Measurements from ENCODE around the gene FGL2.
"Not testable (repeated sequence)": the region's sequence is repeated elsewhere in the genome, so short reads cannot be mapped to it uniquely, and the experiment has no call there.

The FGL2 gene

DNA sequence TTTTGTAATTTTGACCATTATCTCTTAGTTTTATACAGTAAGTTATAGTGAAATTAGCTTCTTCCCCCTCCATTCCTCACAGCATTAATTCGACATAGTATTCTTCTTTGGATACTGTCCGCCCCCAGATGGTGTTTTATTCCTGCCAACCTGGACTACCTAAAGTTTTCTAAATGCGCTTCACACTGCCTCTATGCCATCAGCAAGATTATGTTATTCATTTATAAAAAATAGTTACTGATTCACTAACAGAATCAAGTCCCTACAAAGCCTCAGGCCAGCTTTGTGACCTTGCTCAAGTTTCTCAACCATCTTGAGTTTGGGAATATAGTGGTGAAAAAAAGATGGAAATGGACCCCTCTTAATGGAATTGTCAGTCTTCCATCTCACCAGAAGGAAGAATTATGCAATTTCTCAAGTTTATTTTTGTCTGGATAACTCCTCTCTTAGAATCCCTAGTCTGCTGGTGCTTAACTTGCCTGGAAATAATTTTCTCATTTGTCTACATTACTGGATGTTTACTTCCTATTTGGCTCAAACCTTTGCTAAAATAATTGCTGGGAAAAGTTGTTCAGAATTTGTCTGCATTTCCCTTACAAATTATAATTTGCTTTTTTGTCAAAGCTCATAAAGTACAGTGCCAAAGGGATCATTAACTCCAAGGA, 16.7 kb upstream of the FGL2 start:
- DNase-seq (ENCODE audit: low spot score) = no peak

DNA sequence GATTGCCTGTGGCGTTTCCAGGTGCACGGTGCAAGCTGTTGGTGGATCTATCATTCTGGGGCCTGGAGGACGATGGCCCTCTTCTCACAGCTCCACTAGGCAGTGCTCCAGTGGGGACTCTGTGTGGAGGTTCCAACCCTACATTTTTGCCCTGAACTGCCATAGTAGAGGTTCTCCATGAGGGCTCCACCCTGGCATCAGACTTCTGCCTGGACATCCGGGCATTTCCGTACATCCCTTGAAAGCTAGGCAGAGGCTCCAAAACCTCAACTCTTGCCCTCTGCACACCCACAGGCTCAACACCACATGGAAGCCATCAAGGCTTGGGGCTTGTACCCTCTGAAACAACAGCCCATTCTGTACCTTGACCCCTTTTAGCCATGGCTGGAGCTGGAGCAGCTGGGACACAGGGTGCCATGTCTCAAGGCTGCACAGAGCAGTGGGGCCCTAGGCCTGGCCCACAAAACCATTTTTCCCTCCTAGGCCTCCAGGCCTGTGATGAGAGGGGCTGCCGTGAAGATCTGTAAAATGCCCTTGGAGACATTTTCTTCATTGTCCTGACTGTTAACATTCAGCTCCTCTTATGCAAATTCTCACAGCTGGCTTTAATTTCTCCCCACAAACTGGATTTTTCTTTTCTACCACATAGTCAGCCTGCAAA, 10.0 kb upstream of the FGL2 start:
- no peak for DNase-seq (ENCODE audit: low spot score)

DNA sequence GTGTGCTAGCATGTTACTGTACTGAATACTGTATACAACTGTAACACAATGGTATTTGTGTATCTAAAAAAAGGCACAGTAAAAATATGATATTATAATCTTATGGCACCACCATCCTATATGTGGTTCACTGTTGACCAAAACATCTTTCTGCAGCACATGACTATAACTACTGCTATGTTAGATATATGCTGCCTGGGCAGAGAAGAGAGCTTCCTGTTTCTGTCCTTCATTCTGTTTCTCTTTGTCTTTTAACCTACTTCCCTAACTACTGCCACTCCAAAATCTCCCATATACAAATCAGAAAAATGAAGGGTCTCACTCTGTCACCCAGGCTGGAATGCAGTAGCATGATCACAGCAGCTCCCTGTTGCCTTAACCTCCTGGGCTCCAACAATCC, 8.8 kb upstream of the FGL2 start:
- DNase-seq (ENCODE audit: low spot score) = no peak

DNA sequence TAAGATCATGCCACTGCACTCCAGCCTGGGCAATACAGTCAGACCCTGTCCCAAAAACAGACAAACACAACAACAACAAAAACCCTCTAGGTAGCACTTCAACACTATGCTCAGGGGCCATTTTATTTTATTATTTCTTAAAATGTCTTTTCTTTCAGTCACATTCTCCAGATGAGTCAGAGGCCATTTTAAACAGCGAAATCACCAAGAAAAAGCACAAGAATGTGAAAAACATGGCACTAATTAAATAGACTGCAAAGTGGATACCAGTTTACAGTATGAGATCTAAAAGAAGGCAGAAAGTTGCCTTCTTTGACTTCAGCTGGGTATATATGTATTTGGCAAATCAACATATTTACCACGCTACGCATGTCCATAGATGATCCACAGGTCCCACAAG, 6.1 kb upstream of the FGL2 start:
- DNase-seq (ENCODE audit: low spot score) = no peak

DNA sequence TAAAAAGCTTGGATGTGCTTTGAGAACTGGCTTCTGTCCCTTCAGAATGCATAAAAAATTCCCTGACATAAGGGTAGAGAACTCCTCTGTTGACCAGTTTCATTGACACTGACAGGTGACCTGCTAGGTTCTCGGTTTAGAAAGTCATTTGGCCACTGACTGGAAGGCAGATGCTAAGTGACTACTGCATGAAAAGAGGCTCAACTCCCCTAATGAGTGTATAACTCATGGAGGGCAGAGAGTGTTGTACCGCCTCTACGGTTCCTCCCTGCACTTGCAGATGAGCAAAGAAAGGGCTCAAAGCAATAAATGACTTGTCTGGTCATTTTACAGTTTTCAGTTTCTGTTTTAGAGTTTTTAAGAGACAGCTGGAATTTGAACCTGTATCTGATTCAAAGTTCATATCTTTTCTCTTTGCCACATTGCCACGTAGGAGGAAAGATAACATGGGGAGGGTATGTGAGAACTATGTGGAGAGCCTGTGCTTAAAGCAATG, 2.9 kb upstream of the FGL2 start:
- no peak for DNase-seq (ENCODE audit: low spot score)

DNA sequence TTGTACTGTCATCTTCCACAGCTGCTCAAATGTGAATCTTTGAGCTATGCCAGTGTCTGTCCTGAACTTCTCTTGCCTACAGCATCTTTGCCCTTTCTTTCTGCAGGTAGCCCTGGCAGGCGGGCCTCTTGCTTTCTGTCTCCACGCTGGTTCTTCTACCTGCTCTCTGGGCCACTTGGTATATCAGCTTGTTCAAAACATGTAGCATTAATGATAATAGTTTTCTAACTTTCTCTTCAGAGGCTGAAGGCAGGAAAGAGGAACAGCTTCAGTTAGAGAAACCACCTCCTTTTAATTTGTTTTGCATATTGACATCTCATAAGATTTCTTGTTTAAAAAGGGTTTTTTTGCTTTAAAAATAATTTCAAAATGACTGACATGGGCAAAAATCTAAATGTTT, 923 bp upstream of the FGL2 start:
- DNase-seq (ENCODE audit: low spot score) = no peak

DNA sequence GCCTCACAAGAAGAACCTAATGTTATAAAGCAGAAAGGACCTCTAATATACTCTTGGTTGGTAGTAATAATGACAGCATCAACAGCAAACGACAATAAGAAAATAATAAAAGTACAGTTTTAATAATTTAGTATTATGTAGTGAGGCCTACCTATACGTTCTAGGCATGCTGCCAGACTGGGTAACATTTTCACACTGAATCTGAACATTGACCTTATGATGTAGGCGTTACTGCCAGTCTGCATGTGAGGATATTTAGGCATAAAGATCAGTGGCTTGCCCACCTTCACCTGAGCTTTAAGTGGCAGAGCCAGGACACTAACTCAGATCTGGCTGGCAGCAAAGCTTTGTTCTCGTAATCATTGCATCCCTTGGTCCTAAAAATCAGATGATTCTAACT, 2.5 kb downstream of the FGL2 start:
- no peak for DNase-seq (ENCODE audit: low spot score)

DNA sequence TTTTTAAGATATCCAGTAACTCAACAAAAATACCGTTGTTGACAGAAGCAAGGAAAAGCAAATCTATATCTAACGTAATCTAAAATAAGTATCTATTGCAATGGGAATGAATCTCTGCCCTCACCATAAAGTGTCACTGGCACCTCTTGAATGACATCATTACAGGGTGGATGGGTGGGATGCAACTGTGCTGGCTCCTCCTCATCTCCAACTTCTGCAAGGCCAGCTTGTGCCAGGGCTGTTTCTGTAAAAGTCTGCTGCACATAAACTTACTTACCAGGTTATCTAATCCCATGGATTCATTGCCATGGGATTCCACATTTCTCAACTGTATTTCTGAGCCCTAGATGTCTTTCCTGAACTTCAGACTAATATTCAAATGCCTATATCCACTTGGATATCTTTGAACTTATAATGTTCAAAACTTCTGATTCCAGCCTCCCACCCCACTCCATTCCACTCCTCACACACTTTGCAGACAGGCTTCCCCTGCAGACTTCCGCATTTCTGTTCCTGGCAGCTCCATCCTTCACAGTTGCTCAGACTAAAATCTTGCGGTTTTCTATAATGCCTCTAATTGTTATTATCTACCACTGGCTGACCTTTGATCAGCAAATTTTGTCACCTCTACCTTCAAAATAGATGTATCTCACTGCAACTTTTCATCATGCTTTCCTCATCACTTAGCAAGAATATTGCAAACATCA, 10.7 kb downstream of the FGL2 start:
- no peak for DNase-seq (ENCODE audit: low spot score)

DNA sequence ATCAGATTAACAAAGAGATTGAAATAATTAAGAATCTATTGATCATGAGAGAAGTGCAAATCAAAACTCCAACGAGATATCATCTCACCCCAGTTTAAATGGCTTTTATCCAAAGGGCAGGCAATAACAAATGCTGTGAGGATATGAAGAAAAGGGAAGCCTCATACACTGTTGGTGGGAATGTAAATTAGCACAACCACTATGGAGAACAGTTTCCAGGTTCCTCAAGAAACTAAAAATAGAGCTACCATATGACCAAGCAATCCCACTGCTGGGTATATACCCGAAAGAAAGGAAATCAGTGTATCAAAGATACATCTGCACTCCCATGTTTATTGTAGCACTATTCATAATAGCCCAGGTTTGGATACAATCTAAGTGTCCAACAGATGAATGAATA, 13.8 kb downstream of the FGL2 start:
- DNase-seq (ENCODE audit: low spot score) = no peak

DNA sequence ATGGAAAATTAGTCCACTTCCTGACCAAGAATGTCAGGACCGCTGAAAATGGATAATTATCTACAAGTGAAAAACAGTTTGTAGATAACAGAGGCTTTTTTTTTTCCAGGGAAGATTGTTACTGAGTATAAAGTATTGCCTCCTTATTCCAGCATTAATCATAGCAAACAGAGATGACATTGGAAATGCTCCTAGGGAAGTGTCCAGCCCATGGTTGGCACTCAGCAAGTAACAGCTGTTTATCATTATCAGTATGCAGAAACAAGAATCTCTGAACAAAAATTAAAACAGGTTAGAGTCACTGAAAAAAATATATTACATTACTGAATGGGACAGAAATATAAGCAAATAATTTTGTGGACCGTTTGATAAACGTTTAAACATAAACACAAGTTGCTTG, 14.6 kb downstream of the FGL2 start:
- DNase-seq (ENCODE audit: low spot score) = no peak

DNA sequence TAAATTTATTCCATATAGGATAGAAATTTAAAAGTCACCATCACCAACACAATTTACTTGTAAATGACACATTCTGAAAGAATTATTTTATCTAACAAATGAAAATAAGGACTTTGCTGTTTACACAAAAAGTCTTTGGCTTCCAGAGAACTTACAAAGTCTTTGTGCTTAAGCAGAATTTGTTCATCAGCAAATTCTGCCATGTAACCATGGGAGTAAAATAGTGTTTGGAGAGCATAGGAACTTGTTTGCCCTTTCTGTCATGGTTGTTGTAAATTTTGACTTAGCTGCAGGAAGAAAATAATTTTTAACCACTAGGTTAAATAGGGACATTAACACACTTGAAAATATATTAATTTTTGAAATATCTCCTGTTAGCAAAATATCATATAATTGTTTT, 15.2 kb downstream of the FGL2 start:
- DNase-seq (ENCODE audit: low spot score) = no peak

DNA sequence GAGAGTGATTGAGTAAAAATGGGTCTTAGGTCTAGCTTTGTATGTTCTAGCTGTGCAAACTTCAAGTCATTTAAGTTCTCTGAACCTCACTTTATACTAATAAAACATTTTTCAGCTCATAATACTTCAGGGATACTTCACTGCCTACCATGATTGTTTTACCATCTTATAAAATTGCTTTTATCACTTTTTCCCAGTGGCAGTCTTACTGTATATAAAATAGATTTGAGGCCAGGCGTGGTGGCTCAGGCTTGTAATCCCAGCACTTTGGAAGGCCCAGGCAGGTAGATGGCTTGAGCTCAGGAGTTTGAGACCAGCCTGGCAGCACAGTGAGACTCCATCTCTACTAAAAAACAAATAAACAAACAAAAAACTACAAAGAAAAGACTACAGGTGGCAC, 17.4 kb downstream of the FGL2 start:
- DNase-seq (ENCODE audit: low spot score) = no peak

DNA sequence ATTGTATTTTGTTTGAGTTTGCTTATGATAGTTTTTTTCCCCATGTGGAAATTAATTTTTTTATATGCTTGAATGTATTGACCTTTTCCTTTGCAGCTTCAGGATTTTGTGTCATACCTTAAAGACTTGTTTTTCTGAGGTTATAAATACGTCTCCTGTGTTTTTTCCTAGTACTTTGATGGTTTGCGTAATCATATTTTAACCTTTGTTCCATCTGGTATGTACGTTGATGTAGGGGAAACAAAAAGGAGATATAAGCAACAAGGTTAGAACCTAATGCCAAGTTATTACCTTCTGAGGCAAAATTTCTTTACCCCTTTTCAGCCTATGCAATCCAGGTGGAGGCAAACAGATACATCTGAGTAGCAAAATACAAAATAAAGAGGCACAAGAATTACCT, 17.9 kb downstream of the FGL2 start:
- no peak for DNase-seq (ENCODE audit: low spot score)

DNA sequence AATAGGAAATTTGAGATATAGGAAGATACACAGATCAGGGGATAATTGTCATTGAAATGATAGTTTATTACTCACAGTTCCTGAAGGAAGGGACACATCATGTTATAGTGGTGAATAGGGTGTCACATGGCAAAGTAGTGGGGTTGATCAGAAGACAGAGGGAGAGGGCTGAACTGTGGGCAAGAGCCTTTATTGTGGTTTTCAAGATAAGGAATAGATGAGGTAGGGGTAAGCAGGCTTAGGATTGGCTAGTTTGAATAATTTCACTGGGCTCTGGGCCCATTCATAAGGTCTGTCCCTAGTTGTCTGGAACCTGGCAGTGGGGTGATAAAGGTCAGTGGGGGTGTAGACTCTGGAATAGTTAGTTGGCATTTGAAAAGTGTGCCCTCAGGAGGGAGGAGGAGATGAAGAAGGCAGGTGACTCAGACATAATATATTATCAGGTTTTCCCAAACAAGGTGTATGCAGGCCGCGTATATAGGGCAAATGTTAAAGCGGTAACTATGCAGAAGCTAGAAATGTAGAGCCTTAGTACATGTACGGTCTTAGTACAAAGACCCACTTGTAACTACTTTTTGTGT, 18.5 kb downstream of the FGL2 start:
- DNase-seq (ENCODE audit: low spot score) = no peak

DNA sequence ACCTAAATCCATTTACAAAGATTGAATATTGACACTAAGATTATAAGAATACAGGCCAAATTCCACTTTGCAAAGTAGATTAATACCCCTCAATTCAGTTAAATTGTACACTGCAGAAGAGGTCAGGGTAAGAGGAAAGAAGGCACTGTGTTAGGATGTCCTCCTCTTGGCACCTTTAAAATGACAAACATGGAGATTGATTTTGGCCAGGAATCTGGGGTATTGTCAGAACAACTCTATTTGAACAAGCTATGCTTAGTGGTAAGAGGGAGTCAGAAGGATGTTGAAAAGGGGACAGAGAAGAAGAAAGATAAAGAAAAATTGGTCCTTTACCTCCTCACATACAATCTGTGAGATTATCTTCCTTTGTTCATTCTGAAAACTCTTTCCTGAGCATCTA, 21.6 kb downstream of the FGL2 start:
- DNase-seq (ENCODE audit: low spot score) = not testable (repeated sequence)

DNA sequence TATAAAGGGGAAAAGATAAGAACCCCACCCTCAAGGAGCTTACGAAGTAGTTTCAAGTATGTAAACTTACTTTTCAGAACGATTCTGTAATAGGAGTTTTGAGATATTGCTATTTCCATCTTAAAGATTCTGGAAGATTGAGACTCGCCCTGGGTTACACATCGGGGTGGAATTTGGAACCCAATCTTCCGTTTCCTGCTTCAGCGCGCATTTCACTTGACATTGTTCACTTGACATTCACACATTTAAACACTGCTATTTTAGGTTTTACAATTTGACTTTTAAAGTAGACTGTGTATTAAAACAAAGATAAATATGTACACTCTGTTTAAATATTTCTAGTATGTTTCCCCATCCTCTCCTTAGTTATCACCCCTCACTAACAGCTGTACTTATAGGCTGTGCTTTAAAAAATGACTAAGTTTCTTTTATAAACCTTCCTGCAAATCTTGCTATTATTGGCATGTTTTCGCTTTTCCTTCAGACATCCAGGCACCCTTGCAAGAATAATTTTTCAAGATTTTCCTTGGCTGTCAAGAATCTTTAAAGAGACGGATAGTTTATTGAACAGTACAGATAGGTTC, 22.2 kb downstream of the FGL2 start:
- DNase-seq (ENCODE audit: low spot score) = not testable (repeated sequence)

DNA sequence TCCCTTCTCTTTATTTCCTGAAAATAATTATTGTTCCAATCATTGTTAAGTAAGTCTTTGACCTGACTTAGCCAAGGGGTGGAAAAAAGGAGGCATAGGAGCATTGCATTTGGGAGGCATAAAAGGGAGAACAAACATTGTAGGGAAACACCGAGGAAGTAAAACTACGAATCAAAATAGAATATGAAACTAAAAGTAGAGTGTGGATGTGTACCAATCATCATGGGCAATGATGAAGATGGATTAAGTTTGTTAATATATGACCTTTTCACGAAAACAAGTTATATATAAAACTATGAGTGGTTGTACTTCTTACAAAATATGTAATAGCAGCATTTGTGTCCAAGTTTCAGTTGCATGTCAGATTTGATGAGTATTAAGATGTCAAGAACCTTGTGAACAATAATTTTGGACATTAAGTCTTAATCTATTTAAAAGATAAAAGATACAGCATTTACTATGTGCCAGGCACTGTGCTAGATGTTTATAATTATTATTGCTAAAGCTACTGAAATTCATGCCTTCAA, 24.3 kb downstream of the FGL2 start:
- DNase-seq (ENCODE audit: low spot score) = not testable (repeated sequence)

DNA sequence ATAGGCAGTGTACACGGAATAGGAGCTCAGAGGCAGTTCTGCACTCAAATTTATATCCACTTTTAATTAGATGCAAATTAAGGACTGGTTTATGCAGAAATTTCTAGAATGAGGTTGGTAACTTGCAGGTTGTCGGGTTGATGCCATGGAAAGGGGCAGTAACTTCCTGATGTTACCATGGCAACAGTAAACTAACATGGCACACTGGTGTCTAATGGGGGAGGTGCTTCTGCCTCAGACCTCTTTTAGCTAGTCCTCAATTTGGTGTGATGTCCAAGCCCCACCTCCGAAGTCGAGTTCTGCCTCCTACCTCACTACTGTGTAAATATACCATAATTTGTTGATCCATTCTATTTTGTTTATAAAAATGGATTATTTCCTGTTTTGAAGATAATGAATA, 25.2 kb downstream of the FGL2 start:
- DNase-seq (ENCODE audit: low spot score) = not testable (repeated sequence)

DNA sequence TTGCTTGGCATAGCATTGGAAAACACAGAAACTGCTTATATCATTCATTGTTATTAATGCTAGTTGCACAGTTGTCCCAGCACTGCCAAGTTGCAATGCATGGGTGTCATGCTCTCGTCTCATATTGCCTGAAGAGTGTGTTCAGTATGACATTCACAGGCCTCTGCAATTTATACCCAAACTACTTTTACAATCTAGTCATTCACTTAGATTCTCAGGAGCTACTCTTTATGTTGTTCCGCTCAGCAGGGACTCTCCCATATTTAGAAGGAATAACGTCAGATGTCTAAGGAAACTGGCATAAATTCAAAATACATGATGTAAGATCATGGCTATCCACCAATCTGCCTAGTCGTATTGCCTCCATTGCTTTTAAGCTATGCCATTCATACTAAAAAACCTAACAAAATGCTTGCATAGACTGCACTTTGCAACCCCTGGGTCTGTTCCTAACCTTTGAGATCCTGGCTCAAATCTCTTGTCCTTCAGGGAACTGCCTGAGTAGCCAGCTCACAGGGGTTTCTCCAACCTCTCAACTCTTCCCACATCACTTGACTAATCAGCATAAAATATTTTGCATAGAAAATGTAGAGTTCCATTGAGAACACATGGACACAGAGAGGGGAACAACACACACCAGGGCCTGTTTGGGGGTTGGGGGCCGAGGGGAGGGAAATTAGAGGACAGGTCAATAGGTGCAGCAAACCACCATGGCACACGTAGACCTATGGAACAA, 27.0 kb downstream of the FGL2 start:
- not testable (repeated sequence) for DNase-seq (ENCODE audit: low spot score)

DNA sequence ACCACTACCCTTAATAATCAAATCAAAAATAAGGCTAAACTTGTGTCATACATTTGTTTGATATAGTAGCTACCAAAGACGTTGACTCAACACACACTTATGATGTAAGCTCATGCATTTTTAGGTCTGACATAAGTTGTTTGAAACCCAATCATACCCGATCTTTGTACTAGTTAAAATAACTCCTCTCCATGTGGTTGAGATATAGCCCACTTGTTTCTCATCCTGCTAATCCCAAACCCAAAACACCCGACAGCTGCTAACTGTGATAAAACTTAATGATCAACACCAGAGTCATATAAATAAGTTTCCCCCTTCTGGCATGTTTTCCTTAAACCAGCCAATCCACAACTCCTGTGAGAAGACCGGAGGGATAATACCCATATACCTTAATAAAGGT, 28.5 kb downstream of the FGL2 start:
- DNase-seq (ENCODE audit: low spot score) = not testable (repeated sequence)

DNA sequence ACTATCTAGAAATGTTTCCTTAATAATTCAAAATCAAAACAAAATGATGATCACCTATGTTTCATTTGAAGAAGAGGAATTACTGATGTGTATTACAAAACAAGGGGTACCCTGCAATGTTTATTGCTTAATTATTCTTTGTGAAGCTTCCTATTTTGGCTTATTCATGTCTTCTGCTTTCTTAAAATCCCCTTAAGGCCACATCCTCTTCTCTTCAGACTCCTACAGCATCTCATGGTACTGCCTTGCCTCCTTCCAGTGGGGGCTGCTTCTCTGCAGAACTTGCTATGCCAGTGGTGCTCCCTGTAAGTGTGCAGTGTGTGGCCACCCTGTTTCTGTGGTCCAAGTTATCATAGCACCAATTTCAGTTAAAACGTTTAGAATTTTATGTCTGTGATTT, 42.2 kb downstream of the FGL2 start:
- DNase-seq (ENCODE audit: low spot score) = no peak

All from SK-N-DZ (cell line).